ENCODE data around the gene PM20D1. TPM values are rescaled to one million over a fixed set of nuclear protein-coding genes. Genes with fewer than 3 reads are reported as not detected.

Gene PM20D1
- polyA plus RNA-seq, 1 donor: not detected

DNA sequence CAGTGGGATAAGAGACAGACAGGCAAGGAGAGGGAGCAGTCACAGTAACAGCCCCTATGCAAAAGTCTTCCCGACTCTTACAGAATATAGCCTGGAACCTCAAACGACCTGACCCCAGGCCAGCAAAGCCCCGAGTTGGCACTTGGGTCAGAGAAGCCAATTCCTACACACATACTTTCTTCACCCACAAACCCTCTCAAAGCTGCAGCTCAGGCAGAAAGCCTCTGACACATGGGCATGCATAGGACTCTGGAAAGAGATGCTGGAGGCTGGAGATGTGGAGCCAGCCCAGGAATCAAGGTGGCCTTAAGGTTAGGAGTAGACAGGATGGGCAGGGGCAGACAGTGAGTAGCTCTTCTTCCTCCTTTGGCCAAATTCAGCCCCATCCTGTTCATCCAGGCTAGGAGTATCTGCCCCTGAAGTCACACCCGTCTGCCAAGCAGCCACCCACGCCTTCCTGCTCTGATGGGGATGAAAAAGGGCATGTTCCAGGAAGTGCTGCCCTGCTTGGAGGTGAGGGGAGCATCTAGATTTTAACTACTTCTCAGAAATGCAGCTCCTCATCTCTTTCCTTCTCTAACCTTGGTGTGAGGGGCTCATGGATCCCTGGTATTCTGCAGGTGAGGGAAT lies 44.7 kb downstream of the PM20D1 start:
- DNase-seq (ENCODE audit: low read depth): no peak

DNA sequence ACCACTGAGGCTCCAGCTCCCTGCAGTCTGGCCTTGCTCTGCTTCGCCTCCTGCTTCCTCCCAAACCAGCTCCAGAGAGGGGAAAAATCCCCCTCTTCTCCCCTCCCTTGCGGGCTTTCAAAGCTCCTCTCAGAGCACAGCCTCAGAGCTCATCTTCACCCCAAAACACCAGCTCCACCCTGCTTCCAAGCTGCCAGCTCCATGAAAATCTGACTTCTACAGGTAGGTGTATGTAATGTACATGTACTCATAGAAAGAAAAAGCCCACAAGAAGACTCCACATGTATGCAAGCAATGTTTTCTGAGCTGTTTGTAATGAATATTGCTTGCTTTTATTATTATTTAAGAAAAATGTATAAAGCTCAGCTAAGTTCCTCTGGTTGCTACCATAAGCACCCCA lies 45.3 kb downstream of the PM20D1 start:
- no peak for DNase-seq (ENCODE audit: low read depth)

DNA sequence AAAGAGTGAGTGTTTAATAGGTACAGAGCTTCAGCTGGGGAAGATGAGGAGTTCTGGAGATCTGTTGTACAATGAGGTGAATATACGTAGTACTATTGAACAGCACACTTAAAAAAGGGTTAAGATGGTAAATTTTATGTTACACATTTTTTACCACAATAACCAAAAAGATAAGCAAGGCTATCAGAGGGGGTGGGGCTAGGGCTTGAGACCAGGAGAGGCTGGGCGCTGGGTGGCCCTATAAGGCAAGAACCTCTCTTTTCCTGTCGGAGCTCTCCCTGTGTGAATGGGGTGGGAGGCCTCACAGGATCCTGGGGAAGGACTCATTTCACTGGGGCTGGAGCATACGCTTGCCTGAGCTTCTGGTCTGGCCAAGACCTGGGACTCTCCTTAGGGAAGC lies 45.9 kb downstream of the PM20D1 start:
- no peak for DNase-seq (ENCODE audit: low read depth)

DNA sequence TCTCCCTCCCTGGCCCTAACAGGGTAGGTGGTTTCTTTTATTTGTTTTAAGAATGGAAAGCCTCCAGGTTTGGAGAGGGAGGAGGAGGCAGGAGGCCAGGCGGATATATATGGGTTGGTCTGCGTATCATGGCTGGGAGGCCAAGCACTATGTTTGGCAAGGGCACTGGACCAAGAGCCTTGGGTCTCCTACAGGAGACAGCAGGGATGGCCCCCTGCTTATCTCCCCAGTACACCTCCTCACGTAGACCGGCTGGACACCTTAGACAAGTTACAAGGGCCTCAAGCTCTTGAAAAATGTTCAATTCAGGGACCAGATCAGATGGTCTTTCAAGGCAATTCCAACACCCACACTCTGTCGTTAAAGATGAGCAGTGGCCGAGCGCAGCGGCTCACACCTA lies 47.9 kb downstream of the PM20D1 start:
- no peak for DNase-seq (ENCODE audit: low read depth)

DNA sequence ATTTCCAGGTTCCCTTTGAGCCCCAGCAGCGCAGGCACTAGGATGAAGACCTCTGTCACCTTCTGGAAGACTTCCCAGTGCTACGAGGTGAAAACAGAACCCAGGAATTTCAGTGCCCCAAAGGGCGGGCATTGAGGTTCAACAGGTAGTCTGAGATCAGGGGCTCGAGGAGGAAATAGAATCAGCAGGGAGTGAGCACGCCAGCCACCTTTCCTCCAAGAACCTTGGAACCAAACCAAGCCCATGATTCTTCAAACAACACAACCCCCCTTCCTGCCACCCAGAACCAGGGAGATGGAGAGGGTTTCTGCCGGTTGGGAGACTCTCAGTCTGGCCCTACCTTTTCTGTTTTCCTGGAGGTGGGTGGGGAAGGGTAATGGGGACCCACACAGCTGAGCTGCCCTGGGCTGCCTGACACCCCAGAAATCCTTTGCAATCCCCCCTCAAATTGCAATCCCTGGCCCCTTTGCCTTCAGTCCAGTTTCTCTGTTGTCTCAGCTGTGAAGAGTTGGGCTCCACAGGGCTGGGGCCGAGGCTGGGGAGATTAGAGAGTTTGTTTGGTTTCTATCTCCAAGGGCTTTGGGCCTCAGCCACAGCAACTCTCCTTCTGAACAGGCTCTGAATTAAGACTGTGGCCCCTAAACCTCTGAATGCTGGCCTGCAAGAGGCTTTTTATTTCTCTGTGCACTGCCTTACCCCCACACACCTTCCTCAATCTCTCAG lies 48.8 kb downstream of the PM20D1 start:
- DNase-seq (ENCODE audit: low read depth): no peak

DNA sequence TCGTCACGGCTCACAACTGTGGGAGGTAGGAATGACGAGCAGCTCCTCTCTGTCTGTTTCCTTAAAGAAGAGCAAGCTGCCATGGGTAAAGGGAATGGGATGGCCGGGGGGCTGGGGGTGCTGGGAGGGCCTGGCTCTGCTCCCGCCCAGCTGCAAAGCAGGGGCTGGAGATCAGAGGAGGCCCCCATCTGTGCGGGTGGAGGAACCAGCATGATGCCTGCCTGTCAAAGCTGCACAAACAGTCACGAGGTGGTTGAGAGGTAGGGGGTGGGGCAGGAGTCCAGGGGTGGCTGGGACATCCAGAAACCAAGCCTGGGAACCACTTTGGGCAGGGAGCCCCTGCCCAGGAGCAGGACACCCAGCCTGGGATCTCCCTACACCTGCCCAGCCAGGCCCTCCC lies 49.5 kb downstream of the PM20D1 start:
- DNase-seq (ENCODE audit: low read depth): no peak

DNA sequence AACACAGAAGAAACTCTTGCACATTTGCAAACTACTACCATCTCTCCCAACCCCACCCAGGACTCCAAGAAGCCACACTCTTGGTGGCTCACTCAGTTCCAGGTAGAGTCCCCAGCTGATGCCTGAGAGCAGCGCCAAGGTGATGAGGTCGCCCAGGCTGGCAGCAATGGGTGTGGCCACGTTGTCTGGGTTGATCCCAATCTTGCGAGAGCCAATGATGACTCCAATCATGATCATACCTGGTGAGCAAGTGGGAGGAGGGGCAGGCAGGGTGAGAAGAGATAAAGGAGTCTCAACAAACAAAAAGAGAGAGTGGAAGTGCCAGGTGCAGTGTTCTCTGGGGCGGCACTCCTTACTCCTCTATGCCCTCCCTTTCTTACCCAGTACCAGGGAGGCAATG lies 51.4 kb downstream of the PM20D1 start:
- no peak for DNase-seq (ENCODE audit: low read depth)

DNA sequence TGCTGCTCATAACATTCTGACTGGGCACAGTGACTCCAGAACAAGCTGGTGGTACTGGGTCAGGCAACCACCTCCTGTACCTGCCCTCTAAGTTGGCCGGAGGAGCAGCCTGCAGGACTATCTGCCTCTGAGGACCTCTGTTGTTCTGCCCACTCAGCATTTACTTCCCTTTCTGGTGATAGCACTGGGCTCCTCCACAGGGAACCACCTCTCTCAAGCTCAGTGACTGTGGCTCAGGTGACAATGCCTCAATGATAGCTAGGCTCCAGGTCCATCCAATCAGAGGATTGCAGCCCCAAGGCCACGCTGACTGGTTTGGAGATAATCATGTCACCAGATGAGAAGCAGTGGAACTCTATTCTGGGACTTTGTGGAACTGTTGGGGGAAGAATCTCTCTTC lies 52.8 kb downstream of the PM20D1 start:
- no peak for DNase-seq (ENCODE audit: low read depth)

DNA sequence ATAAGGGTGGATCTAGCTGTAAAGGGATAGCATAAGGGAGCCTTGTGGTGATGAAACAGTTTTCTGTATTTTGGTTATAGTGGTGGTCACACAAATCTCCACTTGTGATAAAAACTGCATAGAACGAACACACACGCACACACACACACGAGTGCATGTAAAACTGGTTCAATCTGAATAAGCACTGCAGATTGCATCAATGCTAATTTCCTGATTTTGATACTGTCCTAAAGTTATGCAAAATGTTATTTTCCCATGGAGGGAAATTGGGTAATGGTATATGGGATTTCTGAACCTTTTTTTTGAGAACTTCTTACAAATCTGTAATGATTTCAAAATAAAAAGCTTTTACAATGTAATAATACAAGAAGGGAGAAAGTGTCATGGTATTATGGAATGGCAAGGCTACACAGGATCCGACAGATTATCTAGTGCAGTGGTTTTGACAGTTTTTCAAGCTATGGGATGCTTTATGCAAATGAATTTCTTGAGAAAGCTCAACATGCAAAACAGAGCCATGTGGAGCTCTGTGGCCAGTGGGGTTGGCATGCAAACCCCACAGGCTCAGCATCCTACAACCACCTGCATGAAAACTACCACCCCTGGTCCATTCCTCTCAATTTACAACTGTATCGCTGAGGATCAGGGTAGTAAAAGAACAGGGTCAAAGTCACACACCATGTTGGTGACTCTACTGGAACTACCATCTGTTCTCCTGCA lies 55.8 kb downstream of the PM20D1 start:
- DNase-seq (ENCODE audit: low read depth): no peak

DNA sequence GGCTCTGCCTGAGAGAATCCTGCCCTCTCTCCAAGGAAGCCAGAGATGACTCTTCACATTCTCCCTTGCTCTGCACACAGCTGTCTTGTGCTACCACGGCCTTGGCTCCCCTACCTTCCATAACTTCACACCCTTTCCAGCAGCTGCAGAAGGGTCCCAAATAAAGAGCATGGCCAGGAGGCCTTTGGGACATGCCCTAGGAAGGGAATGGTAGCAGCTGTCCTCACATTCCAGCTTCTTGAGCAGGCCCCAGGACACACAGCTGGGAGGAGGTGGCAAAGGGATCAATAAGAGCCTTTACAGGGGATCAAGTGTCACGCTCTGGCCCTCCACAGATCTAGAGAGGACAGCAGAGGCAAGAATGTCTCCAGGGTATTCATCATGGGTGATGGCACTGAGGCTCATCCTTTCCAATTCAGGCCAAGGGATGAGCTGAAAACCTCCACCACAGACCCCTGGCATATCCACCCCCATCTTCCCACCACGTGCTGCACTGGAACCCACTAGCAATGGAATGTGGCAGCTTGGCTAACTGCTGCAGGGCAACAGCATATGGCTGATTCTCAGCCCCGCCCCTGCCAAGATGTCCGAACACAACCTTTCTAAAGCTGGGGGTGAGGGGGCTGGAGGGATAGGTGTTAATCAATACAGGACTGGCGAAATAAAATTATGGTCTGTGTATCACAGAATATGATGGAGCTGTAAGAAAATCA lies 56.8 kb downstream of the PM20D1 start:
- DNase-seq (ENCODE audit: low read depth): no peak

DNA sequence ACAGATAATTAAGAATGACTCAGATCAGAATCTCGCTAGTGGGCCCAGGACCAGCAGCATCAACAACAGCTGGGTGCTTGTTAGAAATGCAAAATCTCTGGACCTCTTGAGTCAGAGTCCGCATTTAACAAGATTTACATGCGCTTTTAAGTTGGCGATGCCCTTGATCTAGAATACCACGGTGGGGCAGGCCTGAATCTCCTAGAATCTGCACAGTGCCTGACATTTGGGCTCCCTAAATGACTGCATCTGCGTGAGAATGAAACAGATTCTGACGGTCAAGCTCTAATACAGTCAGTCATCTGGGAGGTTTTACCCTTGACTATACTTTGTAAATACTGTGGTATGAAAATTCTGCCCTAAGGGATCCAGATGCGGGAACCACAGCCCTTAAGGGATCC lies 57.5 kb downstream of the PM20D1 start:
- DNase-seq (ENCODE audit: low read depth): no peak

DNA sequence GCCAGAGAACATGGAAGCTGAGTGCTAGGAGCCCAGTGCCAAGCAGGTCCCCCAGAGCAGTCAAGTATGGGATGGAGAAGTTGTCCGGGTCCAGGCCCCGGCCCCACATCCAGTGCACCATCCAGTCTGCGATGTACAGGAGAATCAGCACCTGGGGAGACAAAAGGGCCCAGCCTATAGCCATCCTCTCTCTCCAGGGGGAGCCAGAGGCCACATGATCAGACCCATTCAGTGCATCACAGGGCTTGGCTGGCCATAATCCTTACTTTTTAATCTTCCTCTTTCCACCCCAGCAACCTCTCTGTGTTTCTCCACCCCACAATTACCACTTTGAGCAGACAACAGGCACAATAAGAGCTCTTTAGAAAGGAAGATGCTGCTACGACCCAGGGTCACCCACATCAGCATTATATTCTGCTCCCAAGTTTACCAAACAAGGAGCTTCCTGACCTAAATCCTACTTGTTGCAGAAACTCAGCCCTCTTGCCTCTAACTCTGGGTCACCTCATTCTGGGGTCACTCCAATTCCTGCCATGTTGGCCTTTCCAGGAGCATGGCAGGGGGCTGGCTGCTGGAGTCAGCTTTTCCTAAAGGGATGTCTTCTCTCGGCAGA lies 58.3 kb downstream of the PM20D1 start:
- no peak for DNase-seq (ENCODE audit: low read depth)

DNA sequence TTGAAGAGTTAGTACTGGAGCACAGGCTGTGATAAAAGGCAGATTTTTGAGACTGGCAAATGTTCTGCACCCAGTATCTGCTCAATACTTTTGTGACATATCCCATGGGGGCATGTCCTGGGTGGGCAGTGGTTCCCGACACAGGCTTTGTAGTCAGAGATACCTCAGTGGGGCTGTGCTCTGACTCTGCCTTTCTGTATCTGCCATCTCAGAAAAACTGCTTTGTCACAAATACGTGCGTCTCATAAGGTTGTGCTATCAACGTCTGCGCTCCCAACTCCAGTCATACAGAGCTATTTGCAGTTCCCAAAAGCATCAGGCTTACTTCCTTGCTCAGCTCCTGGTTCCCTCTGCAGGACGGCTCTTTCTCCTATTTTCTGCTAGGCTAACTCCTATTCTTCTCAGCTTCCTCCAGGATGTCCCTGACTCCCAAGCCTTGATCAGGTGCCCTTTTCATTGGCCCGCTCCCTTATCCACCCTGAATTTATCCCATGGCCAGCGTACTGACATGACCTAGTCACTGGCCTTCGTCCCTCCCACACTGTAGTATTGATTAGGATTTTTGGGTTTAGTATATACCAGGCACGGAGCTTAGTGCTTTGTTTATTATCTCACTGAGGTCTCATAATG lies 62.5 kb downstream of the PM20D1 start:
- DNase-seq (ENCODE audit: low read depth): no peak

DNA sequence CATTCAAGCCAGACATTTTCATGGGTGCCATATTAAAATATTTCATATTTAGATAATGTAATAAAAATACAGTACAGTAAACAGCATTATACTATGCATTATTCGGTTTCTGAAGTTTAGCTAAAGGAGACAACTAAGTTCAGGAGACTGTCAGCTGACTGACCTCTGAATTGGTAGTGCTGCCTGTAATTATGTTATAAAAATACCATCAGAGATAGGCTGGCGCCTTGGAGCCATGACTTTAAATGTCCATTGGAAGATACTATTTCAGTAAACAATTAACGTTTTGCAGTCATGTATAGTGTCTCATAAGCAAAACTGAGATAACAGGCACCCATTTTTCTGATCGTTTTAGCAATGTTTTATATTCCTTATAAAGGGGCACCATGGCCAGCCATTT lies 63.3 kb downstream of the PM20D1 start:
- no peak for DNase-seq (ENCODE audit: low read depth)

DNA sequence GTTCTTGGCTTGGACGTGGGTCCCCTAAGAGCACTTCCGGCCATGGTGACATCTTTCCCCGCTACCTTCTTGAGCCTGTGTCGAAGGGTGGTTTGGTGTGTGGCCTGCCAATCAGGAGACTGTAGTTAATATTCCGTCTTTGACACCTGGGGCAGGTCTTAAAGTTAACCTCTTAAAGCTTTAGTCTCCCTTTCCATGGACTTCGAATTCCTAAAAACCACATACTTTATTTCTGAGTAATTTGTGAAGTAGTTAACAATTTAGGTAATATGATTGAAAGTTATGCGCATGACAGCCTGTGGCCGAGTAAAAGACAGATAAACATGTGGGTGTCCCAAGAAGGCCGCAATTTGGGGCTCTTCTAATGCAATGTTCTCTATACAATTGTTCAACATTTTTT lies 64.5 kb downstream of the PM20D1 start:
- DNase-seq (ENCODE audit: low read depth): no peak

DNA sequence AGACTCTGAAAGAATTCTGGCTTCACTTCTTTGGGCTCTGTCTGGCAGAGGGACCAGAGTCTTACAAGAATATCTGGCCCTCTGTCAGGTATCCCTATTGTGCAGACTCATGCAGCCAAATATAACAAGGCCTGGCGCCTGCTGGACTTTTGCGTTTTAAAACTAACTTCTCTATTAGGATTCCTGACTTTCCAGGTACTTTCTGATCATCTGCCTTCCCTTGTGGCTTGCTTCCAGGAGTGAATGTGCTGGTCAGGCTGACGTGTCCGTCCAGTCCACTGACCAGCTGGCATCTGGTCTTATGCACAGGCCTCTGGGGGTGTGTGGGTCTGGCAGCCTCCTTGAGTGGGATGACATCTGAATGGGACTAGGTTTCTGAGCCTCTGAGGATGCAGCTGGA lies 66.0 kb downstream of the PM20D1 start:
- DNase-seq (ENCODE audit: low read depth): no peak

DNA sequence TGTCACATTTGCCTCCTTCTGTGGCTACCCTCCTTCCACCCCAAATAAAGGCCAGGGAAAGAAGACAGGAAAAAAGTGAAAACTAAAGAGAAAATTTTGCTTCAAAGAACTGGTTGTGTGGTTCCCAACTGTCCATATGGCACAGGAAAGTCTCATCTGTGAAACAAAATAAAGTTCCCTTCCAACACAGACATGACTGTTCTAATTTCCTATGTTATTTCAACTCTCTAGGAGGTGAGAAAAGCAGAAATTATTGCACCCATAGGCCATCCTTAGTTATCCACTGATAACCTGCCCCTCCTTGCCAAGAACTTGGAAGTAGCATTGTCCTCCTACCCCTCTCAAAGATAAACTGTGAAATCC lies 66.5 kb downstream of the PM20D1 start:
- no peak for DNase-seq (ENCODE audit: low read depth)

DNA sequence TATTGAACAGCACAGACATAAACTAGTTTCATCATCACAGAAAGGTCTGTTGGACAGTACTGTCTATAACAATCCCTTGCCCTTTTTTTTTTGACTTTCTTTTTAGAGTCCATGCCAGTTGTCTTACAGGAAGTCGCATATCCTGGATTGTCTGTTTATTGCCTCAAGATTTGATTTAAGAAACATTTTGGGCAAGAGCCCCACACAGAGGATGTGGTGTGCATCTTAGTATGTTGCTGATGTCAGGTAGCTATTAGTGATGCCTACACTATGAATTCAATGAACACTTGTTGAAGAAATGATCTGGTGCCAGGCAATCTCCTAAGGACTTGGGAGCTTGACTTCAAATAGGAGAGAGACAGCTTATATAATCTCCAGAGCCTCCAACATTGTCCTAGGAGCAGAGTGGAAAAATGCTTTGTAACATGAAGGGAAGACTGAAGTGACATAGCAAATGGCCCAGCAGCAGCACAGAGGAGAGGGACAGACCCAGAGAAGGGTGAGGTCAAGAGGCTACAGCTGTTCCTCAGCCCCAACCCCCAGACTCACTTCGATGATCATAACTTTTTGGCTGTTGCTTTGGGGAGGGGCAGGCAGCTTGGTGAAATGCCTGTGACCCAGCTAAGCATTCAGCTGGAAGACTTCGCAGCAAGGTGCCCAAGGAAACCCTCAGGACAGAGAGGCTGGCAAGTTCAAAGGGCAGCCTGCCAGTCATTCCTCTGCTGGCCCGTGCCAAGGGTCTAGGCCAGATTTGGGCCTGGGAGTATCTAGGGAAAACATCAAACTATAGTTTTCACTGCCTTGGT lies 67.1 kb downstream of the PM20D1 start:
- DNase-seq (ENCODE audit: low read depth): no peak

DNA sequence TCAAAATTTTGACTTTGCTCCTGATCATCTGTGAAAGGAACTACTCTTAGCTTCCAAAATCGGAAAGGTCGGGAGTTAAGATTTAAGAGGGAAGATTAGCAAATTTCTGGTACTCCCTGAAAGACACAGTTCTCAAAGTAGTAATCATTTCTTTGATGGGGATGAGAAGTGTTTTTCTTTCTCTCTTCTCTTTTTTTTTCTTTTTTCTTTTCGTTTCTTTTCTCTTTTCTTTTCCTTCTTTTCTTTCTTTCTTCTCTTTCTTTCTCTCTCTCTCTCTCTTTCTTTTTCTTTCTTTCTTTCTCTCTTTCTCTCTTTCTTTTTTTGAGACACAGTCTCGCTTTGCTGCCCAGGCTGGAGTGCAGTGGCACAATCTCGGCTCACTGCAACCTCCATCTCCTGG lies 69.6 kb downstream of the PM20D1 start:
- no peak for DNase-seq (ENCODE audit: low read depth)

Data from forelimb muscle (tissue), 1 donor.